Right ventricle myocardium inferior (tissue), 1 donor: ENCODE measurements around the gene RBPMS2. TPM values are rescaled to one million over a fixed set of nuclear protein-coding genes. Genes with fewer than 3 reads are reported as not detected.
A peak's percentile ranks its signal among the peaks of the same experiment; 100 is the strongest.

Experiments used
- ATAC-seq: fragments of 200-7000 bp; cut with Tn5 transposase; one replicate; pipeline ENCODE4 v1.9.1; 2020; ENCODE audit warnings: mild to moderate bottlenecking, moderate library complexity
- DNase-seq: peaks from one replicate; pipeline ENCODE4 v3.0.0; 2021; ENCODE audit errors: missing footprints
- intact Hi-C: fragments of 100-400 bp; cut with DNase I; formaldehyde crosslinking; loops from one replicate; pipeline ENCODE4 v1.11.0; 2022
- total RNA-seq: library from RNA; stranded (reverse); fragmentation: NEBNext Ultra II Directional; extraction: Animal tissue kit (Norgen Biotek cat#: 25700); gene quantifications from one replicate; pipeline ENCODE4 v1.2.1, GENCODE V29; 2021
- donor health status: DM: no; HTN: yes; CAD: no; lungs with severe emphysema.

RBPMS2 gene
- total RNA-seq, 1 donor from 2014 or later: 255 TPM

DNA sequence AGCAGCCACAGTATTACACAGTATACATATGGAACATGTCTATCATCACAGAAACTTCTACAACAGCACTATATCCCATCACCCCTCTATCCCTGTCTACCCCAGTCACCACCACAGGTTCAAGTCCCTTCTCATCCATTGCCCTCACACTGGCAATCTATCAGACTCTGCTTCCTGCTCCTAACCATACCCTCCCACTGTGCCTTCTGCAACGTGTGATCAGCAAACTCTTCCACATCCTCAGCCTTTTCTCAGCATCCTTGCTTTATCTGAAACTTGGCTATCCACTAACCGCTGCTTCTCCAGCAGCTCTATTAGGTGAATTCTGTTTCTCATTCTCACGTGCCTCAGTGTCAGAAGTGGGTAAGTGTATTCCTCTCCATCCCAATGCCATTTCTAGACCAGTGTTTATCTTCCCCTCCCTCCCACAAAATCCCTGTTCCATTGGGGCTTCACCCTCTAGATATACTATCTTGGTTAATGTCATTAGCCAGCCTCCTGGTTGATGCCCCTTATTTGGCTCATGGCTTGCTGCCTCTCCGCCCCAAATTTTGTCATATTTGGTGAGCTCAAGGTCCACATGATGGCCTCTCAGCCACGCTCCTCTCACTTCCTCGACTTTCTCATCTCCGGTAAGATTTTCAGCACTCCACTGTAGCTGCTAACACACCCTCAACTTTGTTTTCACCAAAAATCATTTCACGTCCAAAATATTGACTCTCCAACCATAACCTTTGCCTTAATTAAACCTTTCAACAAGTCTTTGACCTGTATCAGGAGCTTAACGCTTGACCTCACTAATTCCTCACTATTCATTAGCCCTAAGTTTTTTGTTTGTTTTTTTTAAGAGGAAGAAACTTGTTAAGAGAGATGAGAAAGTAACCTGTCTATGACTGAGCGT, 69.1 kb downstream of the RBPMS2 start:
- no peak for ATAC-seq
- DNase-seq: no peak
- intact Hi-C loops: no loop called here

DNA sequence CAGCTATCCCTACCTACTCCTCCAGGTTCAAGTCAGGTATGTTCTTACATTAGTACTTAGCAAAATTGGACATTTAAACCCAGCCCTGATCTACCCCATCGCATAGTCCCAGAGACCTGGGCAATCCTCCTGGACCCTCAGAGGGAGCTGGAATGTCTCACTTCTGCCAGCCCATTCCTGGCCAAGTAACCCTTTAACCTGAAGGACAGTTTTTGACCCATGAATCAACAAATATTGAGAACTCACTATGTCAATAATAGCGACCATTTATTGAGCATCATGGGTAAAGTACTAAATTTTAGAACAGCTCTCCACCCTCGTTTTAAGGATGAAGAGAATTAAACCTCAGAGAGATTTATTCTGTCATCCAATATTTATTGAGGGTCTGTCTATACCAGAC, 70.4 kb downstream of the RBPMS2 start:
- intact Hi-C loops: no loop called here
- DNase-seq (no peak), ATAC-seq (no peak)

DNA sequence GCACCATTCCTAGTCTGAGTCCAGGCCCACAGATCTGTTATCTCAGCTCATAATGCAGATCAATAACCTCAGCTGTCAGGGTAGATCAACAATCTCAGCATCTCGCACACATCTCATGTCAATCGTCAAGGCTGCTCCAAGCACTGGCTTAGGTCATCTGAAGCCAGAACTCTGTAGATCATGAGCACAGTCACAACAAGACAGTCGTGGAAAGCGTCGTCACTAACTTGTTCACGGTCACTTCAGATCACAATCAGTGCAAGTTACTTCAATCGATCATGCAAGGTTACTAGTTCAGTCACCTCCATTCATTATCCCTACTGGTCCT, 71.8 kb downstream of the RBPMS2 start:
- intact Hi-C loops: loop anchor here (2.0 kb wide), 1 partner anchor 15 kb away; no protein-coding TSS in a partner anchor
- no peak for ATAC-seq
- DNase-seq: no peak

DNA sequence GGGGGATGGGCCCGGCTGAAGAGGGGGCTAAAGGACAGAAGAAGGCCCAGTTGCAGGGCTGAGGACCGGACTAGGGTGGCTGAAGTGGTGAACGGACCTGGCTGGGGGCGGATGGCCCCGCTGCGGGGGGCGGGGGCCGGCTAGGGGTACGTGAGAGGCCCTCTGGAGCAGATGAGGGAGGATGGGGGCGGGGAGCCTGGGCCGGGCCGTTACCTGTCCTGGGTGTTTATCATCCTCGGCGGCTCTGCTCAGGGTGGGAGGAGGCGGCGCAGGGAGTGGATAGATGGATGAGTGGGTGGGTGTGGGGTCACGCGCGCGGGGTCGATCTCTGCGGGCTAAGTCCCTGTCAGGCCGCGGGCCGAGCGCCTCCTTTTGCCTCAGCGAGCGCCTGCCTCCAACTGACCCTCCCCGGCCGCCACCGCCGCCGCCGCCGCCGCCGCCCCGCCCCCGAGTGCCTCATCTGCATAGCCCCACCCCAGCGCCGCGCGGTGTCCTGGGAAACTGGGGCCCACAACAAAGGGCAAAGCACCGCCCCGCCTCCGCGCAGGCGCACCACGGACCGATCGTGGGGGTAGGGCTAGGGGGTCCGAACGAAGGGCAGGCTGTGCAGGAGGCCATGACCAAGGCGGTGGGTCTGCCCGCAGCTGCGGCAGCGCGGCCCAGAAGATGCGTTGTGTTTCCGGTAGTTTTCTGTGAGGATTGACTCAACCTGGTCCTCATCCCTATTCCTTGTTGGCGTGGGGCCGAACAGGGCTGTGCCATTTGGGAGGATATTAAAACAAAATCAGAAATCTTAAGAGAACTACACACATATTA, 72.4 kb downstream of the RBPMS2 start:
- DNase-seq: peak; percentile 100
- ATAC-seq: peak; percentile 94
- intact Hi-C loops: loop anchor here (2.0 kb wide), 1 partner anchor 16 kb away; no protein-coding TSS in a partner anchor

DNA sequence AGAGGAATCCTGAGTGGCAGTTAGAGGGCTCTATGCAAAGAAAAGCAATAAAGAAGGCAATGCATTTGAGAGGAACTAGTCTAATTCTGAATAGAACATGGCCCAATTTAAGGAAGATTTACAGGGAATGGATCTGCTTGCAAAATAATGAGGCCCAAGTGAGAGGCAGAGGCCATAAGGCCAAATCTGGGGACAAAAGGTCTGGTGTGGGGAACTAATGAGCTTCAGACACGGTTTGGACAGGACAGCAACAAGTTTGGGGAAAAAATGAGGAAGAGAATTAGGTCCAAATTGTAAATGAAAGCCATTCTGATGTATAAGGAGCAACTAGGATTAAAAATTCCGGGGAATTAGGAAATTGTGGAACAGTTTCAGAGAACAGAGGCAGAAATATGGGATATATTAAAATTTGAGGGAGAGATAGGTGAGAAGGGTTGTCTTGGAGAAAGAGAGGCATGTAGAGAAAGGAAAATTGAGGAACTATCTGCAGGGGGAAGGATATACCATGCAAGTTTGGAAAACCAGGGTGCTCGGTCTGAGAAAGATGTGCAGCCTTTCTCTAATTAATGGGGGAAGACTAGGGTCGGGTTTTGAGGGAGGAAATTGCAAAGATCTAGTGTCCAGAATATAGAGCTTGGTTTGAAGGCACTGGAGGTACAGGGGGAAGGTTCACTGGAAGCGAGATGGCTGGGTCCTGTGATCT, 73.8 kb downstream of the RBPMS2 start:
- no peak for DNase-seq
- intact Hi-C loops: loop anchor here (2.0 kb wide), 1 partner anchor 17 kb away; no protein-coding TSS in a partner anchor
- ATAC-seq: no peak

DNA sequence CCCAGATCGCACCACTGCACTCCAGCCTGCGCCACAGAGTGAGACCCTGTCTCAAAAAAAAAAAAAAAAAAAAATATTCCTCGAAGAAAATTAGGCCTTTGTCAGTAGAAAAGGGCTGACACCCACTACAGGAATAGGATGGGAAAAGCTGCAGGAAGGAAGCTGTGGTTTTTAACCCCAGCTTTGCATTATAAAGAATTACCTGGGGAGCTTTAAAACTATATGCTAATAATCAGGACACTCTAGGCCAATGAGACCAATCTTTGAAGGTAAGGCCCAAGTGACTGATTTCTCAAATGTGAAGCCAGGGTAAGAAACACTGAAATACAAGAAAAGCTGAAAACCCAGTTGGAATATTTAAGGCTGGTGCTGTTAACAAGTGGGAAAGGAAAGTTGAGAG, 74.3 kb downstream of the RBPMS2 start:
- ATAC-seq (no peak), DNase-seq (no peak)
- intact Hi-C loops: no loop called here

DNA sequence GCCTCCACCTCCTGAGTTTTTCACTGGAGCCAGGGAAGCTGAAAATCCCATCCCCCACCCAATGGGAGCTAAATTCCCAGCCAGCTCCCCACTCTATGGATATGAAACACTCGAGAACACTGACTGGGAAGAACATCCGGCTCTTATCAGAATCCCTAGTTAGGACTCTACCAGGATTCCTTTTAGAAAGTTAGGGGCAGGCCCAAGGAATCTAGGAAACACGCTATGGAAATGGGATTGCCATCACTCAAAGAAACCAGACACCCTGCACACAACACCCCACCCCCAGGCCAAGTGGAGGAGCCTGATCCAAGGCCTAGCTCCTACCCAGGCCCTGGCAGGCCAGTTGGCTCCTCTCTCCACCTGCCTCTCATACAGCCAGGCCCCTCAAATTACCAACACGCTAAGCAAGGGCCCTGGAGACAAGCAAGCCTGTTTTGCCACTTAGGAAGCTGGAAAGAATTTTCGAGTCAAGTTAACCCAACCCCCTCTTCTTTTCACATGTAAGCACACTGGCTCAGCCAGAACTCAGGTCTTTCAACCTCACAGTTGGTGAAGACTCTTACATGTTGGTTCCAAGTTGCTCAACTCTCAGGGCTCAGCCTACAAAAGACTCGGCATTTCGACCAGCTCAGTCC, 75.5 kb downstream of the RBPMS2 start:
- no peak for DNase-seq
- peak; percentile 25 for ATAC-seq

DNA sequence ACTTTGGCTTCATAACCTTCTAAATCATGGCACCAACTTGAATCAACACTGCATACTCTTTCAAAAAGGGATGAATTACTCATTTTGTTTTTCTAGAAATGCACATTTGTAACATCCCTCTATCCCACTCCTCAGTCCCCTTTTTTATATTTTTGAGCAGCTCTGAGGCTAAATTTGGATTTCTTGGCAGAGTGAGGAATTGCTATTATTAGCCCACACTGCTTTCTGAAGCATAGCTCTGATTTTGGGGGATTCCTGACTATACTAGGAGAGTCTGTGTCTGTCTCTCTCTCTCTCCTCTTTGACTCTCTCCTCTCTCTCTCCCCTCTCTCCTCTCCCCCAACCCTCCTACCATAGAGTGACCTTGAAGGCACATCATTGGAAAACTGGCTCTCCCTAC, 76.6 kb downstream of the RBPMS2 start:
- DNase-seq: no peak
- ATAC-seq: no peak
- intact Hi-C loops: no loop called here

More for the DNA sequence above, 75.5 kb downstream of the RBPMS2 start:
- intact Hi-C loops: no loop called here

DNA sequence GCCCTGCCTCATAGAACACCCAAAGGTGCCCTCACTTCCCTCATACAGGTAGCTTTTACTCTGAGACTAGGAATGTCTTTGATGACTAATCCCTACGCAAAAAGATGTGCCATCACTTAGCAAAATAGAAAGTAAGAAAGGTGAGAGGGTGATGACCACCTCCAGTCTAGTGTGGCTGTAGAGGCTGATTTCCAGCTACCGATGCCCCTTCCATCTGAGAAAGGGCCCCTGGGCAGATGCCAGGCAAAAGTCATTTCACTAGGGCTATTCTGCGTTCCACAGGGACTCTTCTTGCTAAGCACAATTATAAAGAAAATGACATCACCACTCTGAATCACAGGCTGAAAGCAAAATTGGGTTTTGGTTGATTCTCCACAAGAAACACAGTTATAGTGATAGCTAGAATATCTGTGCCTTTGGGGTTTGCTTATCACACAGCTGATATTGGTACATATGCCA, 77.4 kb downstream of the RBPMS2 start:
- DNase-seq (no peak), ATAC-seq (no peak)
- intact Hi-C loops: no loop called here

DNA sequence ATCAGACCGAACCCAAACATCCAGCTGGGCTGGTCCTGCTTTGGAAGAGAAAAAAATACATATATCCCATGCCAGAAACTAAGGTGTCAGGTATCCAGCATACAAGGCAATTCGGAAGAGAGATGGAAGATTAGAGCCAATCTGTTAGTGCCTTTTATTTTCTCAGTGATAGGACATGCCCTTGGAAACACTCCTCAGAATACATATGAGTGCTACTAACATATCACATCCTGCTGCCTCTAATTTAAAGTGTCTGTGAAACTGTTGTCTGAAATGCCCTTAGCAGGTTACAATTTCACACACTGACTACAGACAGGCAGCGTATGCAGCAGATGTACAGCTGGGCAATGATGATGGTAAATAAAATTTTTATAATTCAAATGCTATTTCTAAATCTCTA, 78.9 kb downstream of the RBPMS2 start:
- DNase-seq (no peak), ATAC-seq (no peak)
- intact Hi-C loops: no loop called here

DNA sequence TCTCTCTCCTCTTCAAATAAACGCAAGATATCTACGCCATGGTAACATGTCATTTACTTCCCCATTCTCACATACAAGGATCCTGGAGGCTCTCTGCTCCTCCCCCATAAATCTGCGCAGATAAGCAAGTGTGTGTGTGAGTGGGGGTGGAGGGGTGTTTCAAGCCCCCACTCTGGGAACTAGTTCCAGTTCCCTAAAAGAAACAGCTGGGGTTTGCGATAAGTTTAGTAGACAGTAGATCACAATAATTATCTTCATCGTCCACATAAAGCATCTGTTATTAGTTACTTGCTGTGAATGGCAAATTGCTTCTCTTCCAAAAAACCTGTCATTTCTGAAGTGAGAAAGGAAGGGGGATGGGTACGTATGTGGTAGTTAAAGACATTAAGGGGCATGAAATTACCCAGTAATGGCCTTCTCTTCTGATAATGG, 79.8 kb downstream of the RBPMS2 start:
- intact Hi-C loops: no loop called here
- DNase-seq (no peak), ATAC-seq (no peak)

DNA sequence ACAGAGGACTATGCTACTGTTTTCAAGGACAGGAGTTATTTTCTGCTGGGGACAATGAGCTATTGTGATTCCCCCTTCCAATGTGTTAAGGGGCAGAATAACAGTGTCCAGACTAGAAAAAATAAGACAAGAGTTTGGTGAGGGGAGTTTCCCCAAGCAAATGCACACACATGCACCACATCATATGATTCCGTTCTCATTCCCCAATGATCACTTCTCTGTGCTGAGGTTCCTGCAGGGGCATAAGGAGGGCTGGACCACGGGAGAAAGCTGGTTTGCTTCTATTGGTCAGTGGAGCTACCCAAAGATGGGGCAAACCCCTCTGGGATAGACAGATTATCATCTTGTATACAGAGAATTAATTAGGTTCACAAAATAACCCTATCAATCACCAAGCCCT, 80.6 kb downstream of the RBPMS2 start:
- ATAC-seq: no peak
- DNase-seq: no peak
- intact Hi-C loops: no loop called here

DNA sequence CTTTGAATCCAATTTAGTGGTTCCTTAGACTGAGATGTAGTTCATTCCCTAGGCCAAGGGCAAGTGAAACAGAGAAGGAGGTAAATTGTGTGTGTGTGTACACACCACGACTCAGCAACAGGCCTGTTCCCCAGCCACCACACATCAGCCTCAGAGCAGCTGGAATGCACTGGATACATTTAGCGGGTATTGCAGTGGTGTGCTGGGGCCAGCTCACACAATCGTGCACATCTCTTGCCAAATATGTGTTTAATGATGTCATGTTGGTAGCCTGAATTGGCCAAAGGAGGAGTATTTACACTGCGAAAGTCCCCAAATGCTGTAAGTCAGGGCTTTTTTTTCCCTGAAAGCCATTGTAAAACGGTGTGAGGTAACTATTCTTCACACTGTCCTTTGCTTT, 82.3 kb downstream of the RBPMS2 start:
- ATAC-seq (peak; percentile 71), DNase-seq (no peak)
- intact Hi-C loops: no loop called here

DNA sequence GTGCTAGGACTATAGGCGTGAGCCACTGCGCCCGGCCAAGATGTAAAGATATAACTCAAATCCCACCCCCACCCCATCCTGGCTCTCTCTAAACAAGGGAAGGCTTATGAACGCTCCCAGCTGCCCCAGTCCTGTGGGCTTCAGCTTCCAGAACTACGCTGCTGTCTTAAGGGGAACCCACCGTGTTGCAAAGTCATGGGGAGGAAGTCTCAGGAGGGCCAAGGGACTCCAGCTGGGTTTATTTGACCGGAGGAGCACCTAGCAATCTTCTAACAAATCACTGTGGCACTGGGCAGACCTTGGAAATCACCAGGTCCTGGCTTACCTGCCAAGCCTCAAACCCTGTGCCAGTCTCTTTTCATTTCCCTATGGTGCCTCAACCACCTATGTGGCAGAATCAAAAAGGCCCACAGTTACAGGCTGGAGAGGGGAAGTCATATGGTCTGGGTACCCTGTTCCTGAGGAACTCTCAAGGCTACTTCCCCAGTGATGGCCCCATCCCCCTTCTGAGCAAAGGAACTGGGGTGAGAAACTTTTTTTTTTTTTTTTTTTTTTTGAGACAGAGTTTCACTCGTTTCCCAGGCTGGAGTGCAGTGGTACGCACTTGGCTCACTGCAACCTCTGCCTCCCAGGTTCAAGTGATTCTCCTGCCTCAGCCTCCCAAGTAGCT, 83.4 kb downstream of the RBPMS2 start:
- DNase-seq: no peak
- intact Hi-C loops: no loop called here
- ATAC-seq: peak; percentile 21

DNA sequence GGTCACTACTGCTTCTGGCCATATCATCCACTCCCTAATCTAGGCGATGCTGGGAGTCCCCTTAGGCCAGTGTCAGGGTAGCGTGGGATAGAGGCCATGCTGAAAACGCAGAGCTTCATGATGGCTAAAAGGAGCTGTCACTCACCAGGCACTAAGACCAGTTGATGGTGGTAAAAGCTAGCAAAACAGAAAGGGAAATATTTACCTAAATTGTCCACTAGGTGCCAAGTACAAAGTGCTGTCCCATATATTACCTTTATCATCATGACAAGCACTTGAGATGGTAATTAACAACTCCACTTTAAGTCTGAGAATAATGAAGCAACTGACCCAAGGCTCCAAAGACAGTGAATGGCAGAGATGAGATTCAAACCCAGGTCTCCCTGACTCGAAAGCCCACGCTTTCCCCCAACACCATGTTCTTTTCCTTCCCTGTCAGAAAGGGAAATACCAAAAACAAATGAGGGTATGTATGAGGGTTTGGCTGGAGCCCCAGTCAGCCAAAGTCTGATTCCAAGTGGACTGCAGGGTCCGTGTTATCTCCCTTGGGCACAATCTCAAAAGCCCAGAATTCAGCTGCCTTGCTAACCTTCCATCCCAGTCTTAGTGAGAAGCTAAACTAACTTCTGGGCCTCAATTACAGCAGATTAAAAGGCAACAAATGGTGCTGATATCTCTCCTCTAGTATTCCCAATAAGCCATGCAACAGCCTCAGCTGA, 84.7 kb downstream of the RBPMS2 start:
- intact Hi-C loops: no loop called here
- no peak for DNase-seq
- ATAC-seq: no peak

DNA sequence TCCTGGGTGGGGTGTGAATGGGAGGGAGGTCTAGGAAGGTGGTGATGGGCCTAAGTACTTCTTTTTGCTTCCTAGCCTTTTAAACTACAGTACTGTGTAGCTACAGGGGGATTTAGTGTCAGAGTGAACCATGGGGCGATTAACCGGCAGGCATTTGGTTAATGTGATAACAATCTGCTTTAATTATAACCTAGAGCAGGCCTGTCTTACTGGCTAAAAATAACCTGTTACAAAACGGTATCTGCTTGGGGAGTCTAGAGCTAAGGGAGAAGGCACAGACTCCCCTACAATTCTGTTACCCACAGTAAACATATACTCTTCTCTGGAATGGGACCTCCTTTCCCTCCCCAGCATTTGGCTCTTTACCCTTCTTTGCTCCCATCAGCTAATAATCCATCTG, 85.4 kb downstream of the RBPMS2 start:
- DNase-seq (no peak), ATAC-seq (no peak)
- intact Hi-C loops: no loop called here
